Neural cell (in vitro differentiated cells): ENCODE measurements around the gene ISCA2. TPM values are rescaled to one million over a fixed set of nuclear protein-coding genes. Genes with fewer than 3 reads are reported as not detected.

Experiments
- H2AFZ ChIP-seq: fragments of 200-600, 300-800 bp; sonication (generic), shearing (Covaris generic); 2 replicates; pipeline ENCODE4 v1.6.0; 2014; ENCODE audit warnings: low read depth, mild to moderate bottlenecking, antibody characterized with exemption, low read length, moderate library complexity
- H3F3A ChIP-seq: fragments of 200-600 bp; shearing (Covaris generic); 2 replicates; pipeline ENCODE4 v1.6.1; 2016; ENCODE audit warnings: mild to moderate bottlenecking, moderate library complexity, mixed read lengths, antibody characterized with exemption, low read length; ENCODE audit not compliant: insufficient read depth, poor library complexity, severe bottlenecking
- H3K27ac ChIP-seq: fragments of 200-600, 300-800 bp; sonication (generic), shearing (Covaris generic); 2 replicates; pipeline ENCODE4 v1.5.1; 2014; ENCODE audit warnings: mild to moderate bottlenecking, low read length, moderate library complexity
- H3K27me3 ChIP-seq: fragments of 300-800, 200-600 bp; sonication (generic), shearing (Covaris generic); 2 replicates; pipeline ENCODE4 v1.6.0; 2014; ENCODE audit warnings: mild to moderate bottlenecking, low read depth, low read length, moderate library complexity; ENCODE audit not compliant: insufficient read depth
- H3K36me3 ChIP-seq: fragments of 300-800, 200-600 bp; sonication (generic), shearing (Covaris generic); 2 replicates; pipeline ENCODE4 v1.5.1; 2014; ENCODE audit warnings: mild to moderate bottlenecking, antibody characterized with exemption, low read length, moderate library complexity; ENCODE audit not compliant: insufficient read depth
- H3K4me2 ChIP-seq: fragments of 300-800, 200-600 bp; sonication (generic), shearing (Covaris generic); 2 replicates; pipeline ENCODE4 v1.6.0; 2014; ENCODE audit warnings: mild to moderate bottlenecking, low read length
- H3K4me3 ChIP-seq: fragments of 300-800, 200-600 bp; sonication (generic), shearing (Covaris generic); 2 replicates; pipeline ENCODE4 v1.5.1; 2014; ENCODE audit warnings: mild to moderate bottlenecking, low read length, moderate library complexity
- H3K79me2 ChIP-seq: fragments of 200-600 bp; shearing (Covaris generic); replicated peaks from 2 replicates; pipeline ENCODE4 v1.6.0; 2014; ENCODE audit warnings: mild to moderate bottlenecking, low read length, moderate library complexity; ENCODE audit not compliant: insufficient read depth
- H3K9ac ChIP-seq: fragments of 300-800, 200-600 bp; sonication (generic), shearing (Covaris generic); 2 replicates; pipeline ENCODE4 v1.6.1; 2016; ENCODE audit warnings: mild to moderate bottlenecking, low read length, mixed read lengths
- H3K9me2 ChIP-seq: fragments of 200-600 bp; shearing (Covaris generic); 2 replicates; pipeline ENCODE4 v1.6.1; 2016; ENCODE audit warnings: mild to moderate bottlenecking, low read length, mixed read lengths; ENCODE audit not compliant: insufficient read depth
- H3K9me3 ChIP-seq: fragments of 200-600, 300-800 bp; sonication (generic), shearing (Covaris generic); 2 replicates; pipeline ENCODE4 v1.6.1; 2016; ENCODE audit warnings: mild to moderate bottlenecking, mixed run types, low read length, moderate library complexity, mixed read lengths
- H4K20me1 ChIP-seq: fragments of 200-600 bp; shearing (Covaris generic); 2 replicates; pipeline ENCODE4 v1.6.1; 2016; ENCODE audit warnings: mild to moderate bottlenecking, mixed run types; ENCODE audit not compliant: insufficient read depth
- CTCF ChIP-seq: fragments of 450-650 bp; IDR thresholded peaks from 2 replicates; pipeline ENCODE4 v1.5.1; 2014; ENCODE audit warnings: antibody characterized with exemption, mild to moderate bottlenecking, moderate library complexity; ENCODE audit not compliant: poor library complexity, severe bottlenecking
- EP300 ChIP-seq: fragments of 450-650 bp; conservative IDR thresholded peaks from 2 replicates; pipeline ENCODE4 v1.6.1; 2014; ENCODE audit warnings: antibody characterized with exemption, mild to moderate bottlenecking, moderate library complexity; ENCODE audit not compliant: poor library complexity, severe bottlenecking
- EZH2 ChIP-seq: fragments of 200-600, 300-800 bp; shearing (Covaris generic), sonication (generic); IDR thresholded peaks from 2 replicates; pipeline ENCODE4 v1.6.1; 2014; ENCODE audit warnings: antibody characterized with exemption, low read length, borderline replicate concordance, mild to moderate bottlenecking; ENCODE audit not compliant: insufficient read depth, poor library complexity, severe bottlenecking
- MXI1 ChIP-seq: fragments of 450-650 bp; conservative IDR thresholded peaks from 2 replicates; pipeline ENCODE4 v1.6.1; 2014; ENCODE audit warnings: antibody characterized with exemption, mild to moderate bottlenecking; ENCODE audit not compliant: poor library complexity, severe bottlenecking
- POLR2AphosphoS5 ChIP-seq: IDR thresholded peaks from 2 replicates; pipeline ENCODE4 v1.6.1; 2012
- RAD21 ChIP-seq: fragments of 450-650 bp; conservative IDR thresholded peaks from 2 replicates; pipeline ENCODE4 v1.6.1; 2014; ENCODE audit warnings: antibody characterized with exemption, mild to moderate bottlenecking, moderate library complexity
- REST ChIP-seq: IDR thresholded peaks from 2 replicates; pipeline ENCODE4 v1.6.1; 2012; ENCODE audit warnings: borderline replicate concordance
- SMC3 ChIP-seq: fragments of 450-650 bp; conservative IDR thresholded peaks from 2 replicates; pipeline ENCODE4 v1.6.1; 2014; ENCODE audit warnings: antibody characterized with exemption, mild to moderate bottlenecking, moderate library complexity; ENCODE audit not compliant: poor library complexity
- TAF1 ChIP-seq: IDR thresholded peaks from 2 replicates; pipeline ENCODE4 v1.6.1; 2012; ENCODE audit warnings: low read depth
- polyA plus RNA-seq: library from polyadenylated mRNA; depleted of rRNA; stranded (reverse); fragments of >200 nt; gene quantifications from 2 replicates; pipeline ENCODE4 v1.2.3, GENCODE V29; 2014

The ISCA2 gene
- polyA plus RNA-seq, 1 donor from 2014 or later = 45.1 TPM

DNA sequence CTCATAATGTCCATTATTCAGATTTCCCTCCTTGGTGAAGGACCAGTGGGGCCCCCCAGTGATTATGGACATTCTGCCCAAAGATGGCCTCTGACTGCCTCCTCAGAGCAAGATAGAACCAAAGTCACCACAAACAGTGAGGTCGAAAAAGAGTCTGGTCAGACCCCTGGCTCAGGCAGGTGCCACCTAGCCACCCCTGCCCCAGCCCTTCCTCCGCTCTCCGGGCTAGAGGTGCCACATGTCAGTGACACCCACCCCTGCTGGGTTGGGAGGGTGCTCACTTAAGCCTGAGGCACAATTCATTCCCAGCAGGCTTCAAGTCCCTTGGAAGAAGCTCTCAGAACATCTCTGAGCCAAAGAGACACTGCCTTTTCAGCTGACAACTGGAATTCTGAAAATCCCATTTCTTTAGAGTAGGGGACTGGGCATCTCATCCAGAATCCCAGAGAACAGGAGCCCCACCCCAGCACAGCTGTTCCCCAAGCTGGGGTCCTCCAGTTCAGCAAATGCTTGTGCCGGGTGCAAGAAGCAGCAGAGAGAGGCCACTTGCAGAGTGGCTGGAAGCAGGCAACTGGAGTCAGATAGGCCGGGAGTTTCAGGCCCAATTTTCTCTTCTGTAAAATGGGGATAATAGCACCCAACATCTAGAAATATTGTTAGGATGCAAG, 50.3 kb downstream of the ISCA2 start:
- Histone ChIP-seq H2AFZ (no peak overlapping the region), H3K36me3 (no peaks in the 10 kb centered on the region), H3K27ac (no peak overlapping the region), H3K9me3 (no peaks in the 10 kb centered on the region), H3K79me2 (no peaks in the 10 kb centered on the region), H3K9ac (no peak overlapping the region), H3K9me2 (no peaks in the 10 kb centered on the region), H3F3A (no peaks in the 10 kb centered on the region), H3K4me3 (no peak overlapping the region), H3K27me3 (no peaks in the 10 kb centered on the region), H4K20me1 (no peaks in the 10 kb centered on the region), H3K4me2 (no peak overlapping the region)
- no peak for TF ChIP-seq EP300
- no peak for TF ChIP-seq SMC3
- no peak for TF ChIP-seq MXI1
- no peak for TF ChIP-seq POLR2AphosphoS5
- no peak for TF ChIP-seq TAF1
- TF ChIP-seq EZH2 = no peak

GRCh38 chr14:74545386-74545785, 51.8 kb downstream of the ISCA2 start:
- no peaks in the 10 kb centered on the region for H4K20me1 ChIP-seq
- H3K9me3 ChIP-seq = no peaks in the 10 kb centered on the region
- no peak overlapping the region for H3K4me3 ChIP-seq
- TF ChIP-seq EZH2 (no peak), TAF1 (no peak), CTCF (no peak), POLR2AphosphoS5 (no peak), SMC3 (no peak), EP300 (no peak), MXI1 (no peak), RAD21 (no peak), REST (no peak)
- H3K9ac ChIP-seq = no peak overlapping the region
- no peak overlapping the region for H2AFZ ChIP-seq
- H3K79me2 ChIP-seq = no peaks in the 10 kb centered on the region
- H3K9me2 ChIP-seq = no peaks in the 10 kb centered on the region
- no peaks in the 10 kb centered on the region for H3F3A ChIP-seq
- H3K27me3 ChIP-seq = no peaks in the 10 kb centered on the region
- no peak overlapping the region for H3K27ac ChIP-seq
- no peaks in the 10 kb centered on the region for H3K36me3 ChIP-seq
- no peak overlapping the region for H3K4me2 ChIP-seq
